MM.1S (cell line): ENCODE measurements around the gene WRNIP1.

Source experiments
- CTCF ChIP-seq: fragments of 300-600 bp; sonication (generic); IDR thresholded peaks from 2 replicates; pipeline ENCODE4 v1.5.1; 2016; ENCODE audit warnings: antibody characterized with exemption, low read length, mixed read lengths
- EZH2phosphoT487 ChIP-seq: fragments of 300-600 bp; sonication (generic); IDR thresholded peaks from 2 replicates; pipeline ENCODE4 v1.6.1; 2018; ENCODE audit warnings: antibody characterized with exemption, low read length

- TF ChIP-seq CTCF (no peak), EZH2phosphoT487 (no peak)
Observed at GRCh38 chr6:2804516-2804915, 39.3 kb downstream of the WRNIP1 start.
